ENCODE data around the gene HLCS.

- TF ChIP-seq SPI1 (IDR thresholded peaks at IDR 0.05; ENCODE audit: borderline replicate concordance, insufficient read depth, low read depth, low read length) (no peak), TCF12 (IDR thresholded peaks at IDR 0.05; ENCODE audit: low read depth, low read length) (no peak), EZH2 (IDR thresholded peaks at IDR 0.05; ENCODE audit: borderline replicate concordance, control insufficient read depth, low read depth, low read length) (no peak), PRDM15 (CRISPR knock-in tag; IDR thresholded peaks at IDR 0.05) (no peak), POLR2A (IDR thresholded peaks at IDR 0.05; ENCODE audit: low read depth, low read length) (no peak), JUND (IDR thresholded peaks at IDR 0.05; ENCODE audit: low read depth, low read length) (no peak), ATF3 (IDR thresholded peaks at IDR 0.05; ENCODE audit: borderline replicate concordance, extremely low read depth, low read depth, low read length) (no peak), NR2F1 (conservative IDR thresholded peaks at IDR 0.05) (no peak), BHLHE40 (IDR thresholded peaks at IDR 0.05; ENCODE audit: borderline replicate concordance in 1 of 2, low read depth in 2 of 2, low read length in 1 of 2) (no peak)
Observed at GRCh38 chr21:36959020-36959835, 7.2 kb downstream of the HLCS start.

Measured in GM12878 (cell line).